GM21367 (cell line): ENCODE data around the gene LSM4.

ENCODE experiments used
- ATAC-seq: cut with Tn5 transposase; IDR thresholded peaks from one replicate; pipeline ENCODE4 v1.9.1; 2021; ENCODE audit not compliant: unreplicated experiment

The LSM4 gene

DNA sequence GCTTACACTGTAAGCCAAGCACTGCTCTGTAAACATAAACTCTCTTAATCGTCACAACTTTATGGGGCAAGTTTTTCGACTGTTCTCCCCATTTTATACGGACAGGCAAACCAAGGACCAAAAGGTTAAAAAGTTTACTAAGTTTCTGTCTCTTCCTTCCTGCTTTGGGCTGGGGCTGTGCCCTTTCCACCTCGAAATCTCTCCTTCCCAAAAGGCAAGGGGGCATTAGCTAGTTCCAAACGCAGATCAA, 43.7 kb downstream of the LSM4 start:
- no peak for ATAC-seq

DNA sequence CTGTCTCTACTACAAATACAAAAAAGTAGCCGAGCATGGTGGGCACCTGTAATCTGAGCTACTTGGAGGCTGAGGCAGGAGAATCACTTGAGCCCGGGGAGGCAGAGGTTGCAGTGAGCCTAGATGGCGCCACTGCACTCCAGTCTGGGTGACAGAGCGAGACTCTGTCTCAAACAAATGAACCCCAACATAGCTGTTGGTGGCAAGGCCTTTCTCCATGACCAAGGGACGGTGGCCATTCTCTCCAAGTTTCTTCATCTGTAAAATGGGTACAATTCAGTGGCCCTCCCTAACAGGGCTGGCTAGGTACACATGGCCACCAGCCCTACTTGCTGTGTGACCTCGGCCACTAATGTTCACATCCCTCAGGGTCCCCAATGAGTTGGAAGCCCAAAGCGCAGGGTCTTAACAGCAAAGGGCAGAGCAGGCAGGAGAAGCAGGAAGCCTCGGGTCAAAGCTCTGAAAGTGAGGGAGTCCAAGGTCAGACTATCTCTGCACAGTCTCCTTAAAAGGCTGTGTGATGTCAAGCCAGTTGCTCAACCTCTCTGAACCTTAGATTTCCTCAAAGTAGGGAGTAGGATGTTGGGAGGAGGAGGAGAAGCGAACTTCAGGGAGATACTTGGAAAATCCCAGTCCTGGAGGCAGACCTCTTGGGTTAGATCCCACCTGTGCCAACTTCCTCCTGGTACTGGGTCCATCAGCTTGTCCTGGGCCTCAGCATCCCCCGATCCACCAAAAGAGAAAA, 44.2 kb downstream of the LSM4 start:
- no peak for ATAC-seq

DNA sequence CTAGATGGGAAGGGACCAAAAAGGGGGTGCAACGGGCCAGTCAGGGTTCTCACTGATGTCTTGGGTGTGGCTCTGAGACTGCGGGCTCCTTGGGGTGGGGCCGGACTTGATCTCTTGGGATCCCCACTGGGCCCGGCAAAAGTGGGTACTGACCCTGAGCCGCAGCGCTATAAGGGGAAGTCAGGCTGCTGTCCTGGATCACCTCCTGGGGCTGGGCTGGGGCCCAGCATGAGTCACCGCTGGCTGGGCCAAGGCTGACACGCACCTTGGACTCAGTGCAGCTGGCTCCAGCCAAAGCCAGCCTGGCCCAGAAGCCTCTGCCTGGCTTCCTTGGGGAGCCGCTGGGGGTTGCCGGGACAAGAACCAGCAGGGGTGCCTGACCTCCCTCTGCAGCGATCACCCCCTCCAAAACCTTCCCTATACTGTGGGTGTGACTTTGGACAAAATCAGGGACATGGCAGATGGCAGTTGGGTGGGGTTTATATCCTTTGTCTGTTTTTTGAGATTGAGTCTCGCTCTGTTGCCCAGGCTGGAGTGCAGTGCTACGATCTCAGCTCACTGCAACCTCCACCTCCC, 48.0 kb downstream of the LSM4 start:
- ATAC-seq: no peak

DNA sequence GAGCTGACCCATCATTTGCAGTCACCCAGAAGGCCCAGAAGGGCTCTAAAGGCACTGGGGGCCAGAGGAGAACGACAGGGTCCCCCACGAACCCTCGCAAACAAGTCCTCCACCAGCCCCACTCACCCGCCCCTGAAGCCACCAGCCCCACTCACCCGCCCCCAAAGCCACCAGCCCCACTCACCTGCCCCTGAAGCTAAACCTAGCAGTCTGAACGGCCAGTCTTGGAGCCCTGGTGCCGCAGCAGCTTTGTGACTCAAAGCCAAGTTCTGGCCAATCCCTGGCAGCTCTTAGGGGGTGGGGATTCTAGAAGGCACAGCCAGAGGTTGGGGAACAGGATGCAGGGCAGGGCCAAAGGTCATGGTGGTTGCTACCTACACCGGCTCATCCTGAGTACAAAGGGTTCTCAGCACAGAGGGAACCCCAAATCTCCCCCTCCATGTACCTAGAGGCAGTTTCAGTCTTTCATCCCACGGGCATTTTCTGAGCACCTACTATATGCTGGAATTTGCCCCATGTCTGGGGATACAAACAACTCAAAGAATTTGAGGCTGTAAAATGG, 48.6 kb downstream of the LSM4 start, which contains the start of gene IQCN:
TSS of gene IQCN (minus strand) at position 234 of the 562 bp plus-strand sequence. CDS start 4,974 bp downstream, outside the sequence.
- no peak for ATAC-seq

DNA sequence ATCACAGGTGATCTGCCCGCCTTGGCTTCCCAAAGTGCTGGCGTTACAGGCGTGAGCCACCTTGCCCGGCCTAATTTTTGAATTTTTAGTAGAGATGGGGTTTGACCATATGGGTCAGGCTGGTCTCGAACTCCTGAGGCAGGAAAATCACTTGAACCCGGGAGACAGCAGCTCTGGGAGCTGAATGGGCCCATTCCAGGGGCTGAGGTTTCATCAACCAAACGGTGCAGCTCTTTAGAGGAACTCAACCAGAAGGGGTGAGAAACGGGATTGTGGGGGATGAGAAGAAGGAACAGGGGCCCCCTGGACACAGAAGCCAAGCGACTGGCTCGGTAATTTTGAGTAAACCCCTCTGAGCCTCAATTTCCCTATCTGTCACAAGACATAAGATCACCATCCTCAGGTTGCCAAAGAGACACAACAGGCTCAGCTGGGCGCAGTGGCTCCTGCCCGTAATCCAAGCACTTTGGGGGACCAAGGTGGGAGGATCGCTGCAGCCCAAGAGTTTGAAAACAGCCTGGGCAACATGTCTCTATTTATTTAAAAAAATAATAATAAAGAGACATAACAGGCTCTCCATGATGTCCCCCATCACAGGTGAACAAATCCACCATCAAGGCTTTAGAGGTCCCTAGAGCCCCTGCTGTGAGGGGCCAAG, 49.2 kb downstream of the LSM4 start:
- no peak for ATAC-seq

DNA sequence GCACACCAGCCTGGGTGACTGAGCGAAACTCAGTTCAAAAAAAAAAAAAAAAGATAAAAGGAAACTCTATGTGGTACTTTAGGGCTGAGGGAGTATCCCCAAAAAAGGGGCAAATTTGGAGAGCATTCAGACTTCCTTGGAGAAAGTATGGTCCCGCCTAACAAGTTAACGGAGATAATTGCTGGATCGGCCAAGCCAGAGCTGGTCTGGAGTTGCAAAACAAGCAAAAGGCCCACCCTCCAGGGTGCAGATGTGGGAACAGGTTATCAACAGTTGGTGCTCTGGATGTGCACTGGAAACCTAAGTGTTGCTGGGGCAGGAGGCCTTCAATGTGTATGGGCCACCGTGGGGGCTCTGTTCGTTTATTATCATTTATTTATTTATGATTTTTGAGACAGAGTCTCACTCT, 51.4 kb downstream of the LSM4 start:
- no peak for ATAC-seq

DNA sequence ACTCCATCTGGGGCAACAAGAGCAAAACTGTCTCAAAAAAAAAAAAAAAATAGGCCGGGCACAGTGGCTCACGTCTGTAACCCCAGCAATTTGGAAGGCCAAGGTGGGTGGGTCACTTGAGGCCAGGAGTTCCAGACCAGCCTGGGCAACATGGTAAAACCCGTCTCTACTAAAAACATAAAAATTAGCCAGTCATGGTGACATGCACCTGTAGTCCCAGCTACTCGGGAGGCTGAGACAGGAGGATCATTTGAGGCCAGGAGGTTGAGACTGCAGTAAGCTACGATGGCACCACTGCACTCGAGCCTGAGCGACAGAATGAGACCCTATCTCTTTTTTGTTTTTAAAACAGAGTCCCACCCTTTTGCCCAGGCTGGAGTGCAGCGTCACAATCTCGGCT, 52.5 kb downstream of the LSM4 start:
- ATAC-seq: no peak

DNA sequence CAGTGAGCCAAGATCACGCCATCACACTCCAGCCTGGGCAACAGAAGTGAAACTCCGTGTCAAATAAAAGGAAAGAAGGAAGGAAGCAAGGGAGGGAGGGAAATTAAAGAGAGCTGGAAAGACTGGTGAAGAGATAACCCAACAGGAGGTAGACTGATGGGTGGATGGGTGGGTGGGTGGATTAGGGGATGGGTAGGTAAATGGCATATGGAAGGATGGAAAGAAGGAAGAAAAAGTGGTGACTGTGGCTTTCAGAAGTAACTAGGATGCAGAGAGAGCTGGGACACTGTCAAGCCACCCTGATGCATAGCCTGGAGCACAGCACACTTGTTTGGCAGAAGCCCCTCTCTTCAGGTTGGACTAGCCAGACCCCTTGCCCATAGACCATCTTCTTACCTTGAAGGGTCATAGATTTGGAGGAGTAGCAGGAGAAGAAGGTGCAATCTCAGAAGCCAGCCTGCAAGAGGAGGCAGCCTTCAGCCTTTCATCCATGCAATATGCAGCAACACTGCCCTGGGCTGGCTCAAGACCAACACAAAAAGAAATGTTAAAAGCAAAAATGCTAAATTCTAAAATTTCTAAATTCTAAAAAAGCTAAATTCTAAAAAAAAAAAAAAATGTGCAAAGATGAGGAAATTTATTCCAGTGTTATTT, 53.7 kb downstream of the LSM4 start:
- ATAC-seq: no peak

DNA sequence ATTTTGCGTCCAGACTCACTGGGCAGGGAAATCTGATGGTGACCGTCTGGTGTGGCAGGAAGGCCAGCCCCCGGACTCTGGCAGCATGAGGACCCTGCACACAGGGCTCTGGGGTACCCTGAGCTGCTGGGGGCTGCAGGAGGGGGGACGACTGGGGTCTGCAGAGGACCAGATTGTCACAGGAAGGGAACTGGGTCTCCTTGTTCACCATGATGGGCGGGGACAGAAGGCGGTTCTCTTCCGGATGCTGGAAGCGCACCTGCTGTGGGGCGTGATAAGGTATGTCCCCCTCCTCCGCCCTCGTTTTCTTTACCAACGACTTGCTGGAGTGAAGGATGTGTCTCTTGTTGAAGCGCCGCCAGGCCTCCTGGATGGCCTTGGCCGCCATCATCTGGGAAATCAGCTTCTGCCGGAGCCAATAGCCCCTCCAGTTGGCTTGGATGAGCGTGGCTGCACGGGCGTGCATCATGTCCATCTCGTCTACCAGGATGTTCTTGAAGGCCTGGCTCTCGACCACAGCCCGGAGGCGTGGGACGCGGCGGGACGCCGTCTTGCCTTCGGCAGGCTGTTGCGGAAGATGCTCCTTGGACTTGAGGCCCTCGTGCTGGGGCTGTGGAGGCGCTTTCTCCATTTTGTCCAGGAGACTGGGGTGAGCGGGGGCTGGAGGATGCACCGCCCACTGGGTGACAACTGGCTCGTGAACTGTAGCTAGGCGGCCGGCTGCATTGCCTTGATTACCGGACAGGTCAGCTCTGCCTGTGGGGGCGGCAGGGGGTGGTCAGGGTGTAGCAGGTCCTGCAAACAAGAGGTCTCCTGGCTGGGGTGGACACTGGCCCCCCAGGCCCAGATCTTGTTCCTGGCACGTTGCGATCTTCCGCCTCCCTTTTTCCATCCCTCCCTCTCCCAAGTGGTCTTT, 55.8 kb downstream of the LSM4 start:
- ATAC-seq: no peak

DNA sequence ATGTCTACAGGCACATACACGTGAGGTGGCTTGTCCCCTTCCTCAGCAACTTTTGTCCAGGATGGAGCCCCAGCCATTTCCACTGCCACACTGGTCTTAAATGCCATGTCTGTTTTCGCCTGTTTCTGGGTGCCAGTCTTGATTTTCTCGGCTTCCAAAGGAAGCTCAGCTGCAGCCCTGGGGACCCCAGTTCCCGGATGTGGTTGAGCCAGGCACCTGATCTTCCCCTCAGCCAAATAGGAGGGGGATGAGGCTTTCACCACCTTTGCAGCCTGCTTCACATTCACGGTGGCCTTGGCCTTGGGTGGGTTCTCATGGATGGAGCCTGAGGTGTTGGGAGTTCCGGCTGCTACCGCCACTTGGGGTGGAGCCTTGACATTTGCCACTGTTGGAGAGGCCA, 57.3 kb downstream of the LSM4 start:
- no peak for ATAC-seq

DNA sequence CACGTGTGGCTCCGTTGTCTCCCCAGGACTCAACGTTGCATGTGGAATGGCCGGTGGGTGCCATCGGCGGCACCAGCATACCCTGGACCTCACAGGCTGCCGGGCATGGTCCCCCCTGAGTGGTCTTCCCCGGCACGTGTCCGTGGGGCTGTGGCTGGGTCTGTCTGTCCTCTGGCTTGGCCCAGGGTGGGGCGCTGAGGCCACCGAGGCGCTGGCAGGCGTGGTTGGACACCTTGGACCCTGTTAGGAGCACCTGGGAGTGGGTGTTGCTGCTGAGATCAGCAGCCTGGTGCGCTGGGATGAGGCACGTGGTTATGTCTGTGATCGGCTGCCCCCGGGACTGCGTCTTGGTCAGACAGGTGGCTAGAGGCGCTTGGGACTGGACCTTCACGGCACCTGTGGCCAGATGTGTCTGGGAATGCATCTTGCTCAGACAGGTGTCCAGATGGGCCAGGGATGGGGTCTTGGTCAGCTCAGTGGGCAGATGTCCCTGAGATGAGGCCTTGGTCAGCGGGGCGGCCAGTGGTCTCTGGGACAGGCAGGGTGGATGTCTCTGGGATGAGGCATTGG, 57.8 kb downstream of the LSM4 start:
- ATAC-seq: no peak

DNA sequence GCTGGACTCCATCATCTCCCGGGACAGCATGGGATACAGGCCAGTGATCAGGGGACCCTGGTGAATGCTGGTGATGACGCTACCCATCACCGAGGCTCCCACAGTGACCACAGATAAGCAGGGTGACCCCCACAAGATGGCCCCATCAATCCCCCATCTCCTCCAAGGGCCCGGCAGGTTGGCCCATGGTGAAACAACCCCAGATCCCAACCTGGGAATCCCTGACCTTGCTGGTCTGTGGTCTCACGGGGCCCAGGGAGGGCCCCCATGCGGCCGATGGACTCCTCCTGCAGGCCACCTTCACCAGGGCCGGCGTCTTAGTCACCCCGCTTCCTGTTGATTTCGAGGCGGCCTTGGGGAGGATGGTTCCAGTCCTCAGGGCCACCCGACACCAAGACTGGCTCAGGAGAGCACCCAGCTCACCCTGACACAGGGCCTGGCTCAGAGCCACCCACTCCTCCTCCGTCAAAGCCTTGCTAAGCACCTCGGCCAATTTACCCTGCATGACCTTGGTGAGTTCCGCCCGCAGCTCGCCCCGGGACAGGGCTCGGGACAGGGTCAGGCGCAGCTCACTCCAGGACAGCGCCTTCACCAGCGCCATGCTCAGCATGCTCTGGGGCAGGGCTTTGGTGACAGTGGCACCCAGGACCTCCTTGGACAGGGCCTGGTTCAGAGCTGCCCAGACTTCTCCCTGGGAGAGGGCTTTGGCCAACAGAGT, 58.6 kb downstream of the LSM4 start:
- ATAC-seq: no peak

DNA sequence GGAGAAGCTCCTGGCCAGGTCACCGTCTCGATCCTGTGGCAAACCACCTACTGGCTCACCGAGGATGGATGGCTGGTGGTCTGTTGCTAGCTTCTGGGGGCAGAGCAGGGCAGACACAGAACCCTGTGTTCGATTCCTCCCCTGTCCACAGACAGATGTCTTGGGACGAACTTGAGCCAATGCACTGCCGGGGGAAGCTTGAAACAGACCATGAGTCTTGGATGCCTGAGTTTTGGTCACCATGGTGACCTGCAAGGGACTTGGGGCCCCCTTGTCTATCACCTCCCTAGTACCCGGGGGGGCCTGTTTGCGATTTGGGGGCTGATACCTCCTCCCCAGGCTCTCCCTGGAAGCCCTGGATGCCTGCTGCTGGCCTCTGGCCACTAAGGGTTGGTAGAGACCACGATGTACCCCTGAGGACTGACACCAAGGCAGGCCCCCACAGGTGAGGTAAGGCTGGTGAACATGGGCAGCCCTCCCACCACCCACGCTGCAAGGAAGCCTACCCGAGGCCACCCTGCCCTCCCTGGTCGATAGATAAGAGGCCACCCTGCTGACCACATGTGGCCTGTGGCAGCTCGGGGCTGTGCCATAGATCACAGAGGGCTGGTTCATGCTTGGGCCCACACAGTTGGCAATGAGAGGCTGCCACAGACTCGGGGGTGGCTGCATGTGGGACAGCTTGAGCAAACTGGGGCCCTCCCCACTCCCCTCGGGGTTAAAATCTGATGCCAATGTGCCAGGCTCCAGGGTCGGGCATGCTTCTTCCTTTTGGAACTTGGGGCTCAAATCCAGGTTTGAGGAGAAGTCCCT, 59.3 kb downstream of the LSM4 start:
- ATAC-seq: no peak

DNA sequence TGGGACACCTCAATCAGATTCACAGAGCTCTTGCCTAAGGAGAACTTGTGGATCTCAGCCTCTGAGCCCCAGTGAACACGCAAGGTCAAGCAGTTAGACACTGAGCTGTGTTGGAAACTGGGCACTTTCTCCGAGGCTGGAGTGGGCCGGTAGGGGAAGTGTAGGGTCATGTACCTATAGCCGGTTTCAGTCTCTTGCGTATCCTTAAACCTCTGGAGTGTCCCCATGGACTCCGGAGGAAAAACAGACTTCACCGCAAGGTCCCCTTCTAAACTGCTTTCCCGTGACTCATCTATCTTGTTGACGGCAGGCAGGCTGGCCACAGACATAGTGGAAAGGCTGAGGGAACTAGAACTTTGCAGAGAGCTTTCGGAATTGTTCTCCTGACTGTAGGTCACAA, 60.0 kb downstream of the LSM4 start:
- ATAC-seq: no peak

DNA sequence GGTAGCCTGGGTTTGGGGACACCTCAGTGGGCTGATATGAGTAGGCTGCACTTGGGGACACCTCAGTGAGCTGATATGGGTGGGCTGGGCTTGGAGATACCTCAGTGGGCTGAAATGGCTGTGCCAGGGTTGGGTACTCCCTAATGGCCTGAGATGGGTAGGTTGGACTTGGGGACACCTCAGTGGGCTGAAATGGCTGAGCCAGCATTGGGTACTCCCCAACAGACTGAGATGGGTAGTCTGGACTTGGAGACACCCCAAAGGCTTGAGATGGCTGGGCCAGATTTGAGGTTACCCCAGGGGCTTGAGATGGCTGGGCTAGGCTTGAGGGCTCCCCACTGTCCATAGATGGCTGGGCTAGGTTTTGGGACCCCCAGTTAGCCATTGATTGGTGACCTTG, 60.7 kb downstream of the LSM4 start:
- no peak for ATAC-seq

DNA sequence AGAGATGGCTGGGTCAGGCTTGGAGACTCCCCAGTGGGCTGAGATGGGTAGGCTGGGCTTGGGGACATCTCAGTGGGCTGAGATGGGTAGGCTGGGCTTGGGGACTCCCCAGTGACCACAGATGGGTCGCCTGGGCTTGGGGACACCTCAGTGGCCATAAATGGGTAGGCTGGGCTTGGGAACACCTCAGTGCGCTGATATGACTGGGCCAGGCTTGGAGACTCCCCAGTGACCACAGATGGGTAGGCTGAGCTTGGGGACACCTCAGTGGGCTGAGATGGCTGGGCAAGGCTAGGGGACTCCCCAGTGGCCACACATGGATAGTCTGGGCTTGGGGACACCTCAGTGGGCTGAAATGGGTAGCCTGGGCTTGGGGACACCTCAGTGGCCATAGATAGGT, 61.4 kb downstream of the LSM4 start:
- ATAC-seq: no peak

DNA sequence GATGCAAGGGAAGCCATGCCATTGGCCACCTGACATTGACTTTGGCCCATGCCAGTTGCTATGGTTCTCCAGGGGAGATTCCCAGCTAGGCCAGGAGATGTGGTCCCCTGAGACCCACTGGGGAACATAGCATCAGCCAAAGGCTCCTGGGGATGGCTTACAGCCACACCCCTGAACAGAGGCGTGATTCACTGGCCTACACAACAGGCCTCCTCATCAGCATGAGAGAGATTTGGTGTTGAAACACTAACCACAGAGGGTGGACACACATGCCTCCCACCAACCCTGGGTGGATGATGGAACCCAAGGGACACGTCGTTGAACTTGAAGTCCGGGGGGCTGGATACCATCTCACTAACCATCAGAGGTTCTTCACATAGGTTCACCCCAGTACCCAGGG, 63.0 kb downstream of the LSM4 start:
- no peak for ATAC-seq

DNA sequence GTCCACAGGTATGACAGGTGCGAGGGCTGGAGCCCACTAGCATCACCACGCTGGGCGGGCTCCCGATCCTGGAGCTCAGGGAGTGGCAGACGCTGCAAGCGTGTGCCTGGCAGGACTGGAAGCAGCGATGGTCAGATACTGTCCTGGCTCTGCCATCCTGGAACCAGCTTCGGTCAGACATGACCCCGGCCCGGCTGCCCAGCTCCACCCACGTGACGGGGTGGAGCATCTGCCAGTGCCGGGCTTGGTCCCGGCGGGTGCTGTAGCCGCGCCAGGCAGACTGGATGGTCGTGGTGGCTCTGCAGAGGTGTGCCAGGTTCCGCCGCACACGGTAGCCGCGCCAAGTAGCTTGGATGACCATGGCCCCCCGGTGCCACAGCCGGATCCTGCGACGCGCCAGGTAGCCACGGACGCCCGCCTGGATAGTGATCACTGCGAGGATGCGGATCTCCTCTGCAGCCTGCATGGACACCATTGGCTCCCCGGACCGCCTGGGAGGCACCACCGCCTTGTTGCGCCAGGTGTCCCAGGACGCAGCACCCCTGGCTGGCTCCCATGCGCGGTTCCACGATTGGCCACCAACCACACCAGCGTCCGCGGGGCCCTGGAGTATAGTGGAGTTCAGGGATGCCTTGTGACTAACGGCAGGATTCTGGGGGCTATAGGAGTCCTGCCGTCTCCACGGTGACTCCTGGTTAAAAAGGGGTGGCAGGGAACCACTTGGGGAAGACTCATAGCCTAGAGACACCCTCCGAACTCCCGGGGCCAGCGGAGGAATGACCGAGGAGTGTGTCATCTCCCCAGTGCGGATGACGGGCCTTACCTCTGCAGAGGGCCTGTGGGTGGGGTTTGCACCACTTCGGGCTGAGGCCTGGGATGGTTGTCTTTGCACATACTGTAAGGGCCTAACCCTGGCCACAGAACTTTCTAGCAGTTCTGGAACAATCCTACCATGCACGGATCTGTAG, 65.1 kb downstream of the LSM4 start:
- no peak for ATAC-seq
